NT2/D1 (cell line): ENCODE data around the gene PLXNA2.

ENCODE experiments used
- DNase-seq: peaks from one replicate; pipeline ENCODE4 v3.0.0-alpha.2; 2011; ENCODE audit warnings: low read depth, low spot score
- H3K27me3 ChIP-seq: 2 replicates; pipeline ENCODE4 v1.6.0; 2011; ENCODE audit warnings: mild to moderate bottlenecking; ENCODE audit not compliant: insufficient read length, insufficient read depth
- H3K36me3 ChIP-seq: 2 replicates; pipeline ENCODE4 v1.6.1; 2011; ENCODE audit warnings: mild to moderate bottlenecking, low read length, mixed read lengths; ENCODE audit not compliant: insufficient read depth, insufficient read length
- H3K4me1 ChIP-seq: 2 replicates; pipeline ENCODE4 v1.5.1; 2011; ENCODE audit not compliant: insufficient read depth, insufficient read length
- H3K4me3 ChIP-seq: 2 replicates; pipeline ENCODE4 v1.5.1; 2011; ENCODE audit warnings: low read depth; ENCODE audit not compliant: insufficient read length
- H3K9ac ChIP-seq: 2 replicates; pipeline ENCODE4 v1.6.0; 2011; ENCODE audit warnings: low read depth; ENCODE audit not compliant: insufficient read length
- H3K9me3 ChIP-seq: 2 replicates; pipeline ENCODE4 v1.5.1; 2011; ENCODE audit warnings: mild to moderate bottlenecking, low read length; ENCODE audit not compliant: insufficient read depth
- SUZ12 ChIP-seq: IDR thresholded peaks from 2 replicates; pipeline ENCODE4 v1.6.1; 2011; ENCODE audit not compliant: insufficient read length, insufficient read depth; ENCODE audit errors: extremely low read depth
- YY1 ChIP-seq: IDR thresholded peaks from 2 replicates; pipeline ENCODE4 v1.6.1; 2011; ENCODE audit not compliant: insufficient read length, insufficient read depth
- ZNF274 ChIP-seq: IDR thresholded peaks from 2 replicates; pipeline ENCODE4 v1.6.1; 2011; ENCODE audit warnings: mild to moderate bottlenecking, low read depth, low read length

PLXNA2 gene

GRCh38 chr1:208245185-208245705 is 1.1 kb upstream of the PLXNA2 start:
- Histone ChIP-seq H3K27me3 (peaks cover 42% of the 10 kb centered on the region), H3K9me3 (no peaks in the 10 kb centered on the region), H3K4me3 (no peak overlapping the region), H3K9ac (peak overlapping the region; percentile 4), H3K36me3 (peaks cover 2% of the 10 kb centered on the region), H3K4me1 (peaks cover 9% of the 10 kb centered on the region)
- TF ChIP-seq YY1 (no peak), ZNF274 (no peak), SUZ12 (no peak)
- DNase-seq, result peak; percentile 90

- H3K9me3 ChIP-seq, result no peaks in the 10 kb centered on the region
- DNase-seq, result no peak
- H3K9ac ChIP-seq, result peak overlapping the region; percentile 85
- peaks cover 9% of the 10 kb centered on the region for H3K4me1 ChIP-seq
- H3K4me3 ChIP-seq, result peak overlapping the region; percentile 69
- H3K27me3 ChIP-seq, result peaks cover 42% of the 10 kb centered on the region
- H3K36me3 ChIP-seq, result peaks cover 2% of the 10 kb centered on the region
- peak; percentile 47 for TF ChIP-seq SUZ12
- TF ChIP-seq ZNF274, result no peak
- no peak for TF ChIP-seq YY1
Observed at GRCh38 chr1:208243527-208243966, 637 bp downstream of the PLXNA2 start.

- Histone ChIP-seq H3K4me1 (peaks cover 6% of the 10 kb centered on the region), H3K27me3 (peaks cover 42% of the 10 kb centered on the region), H3K9ac (peak overlapping the region; percentile 85), H3K36me3 (peaks cover 2% of the 10 kb centered on the region), H3K4me3 (peak overlapping the region; percentile 69), H3K9me3 (no peaks in the 10 kb centered on the region)
- DNase-seq, result no peak
- no peak for TF ChIP-seq YY1
- TF ChIP-seq SUZ12, result no peak
- no peak for TF ChIP-seq ZNF274
Observed at GRCh38 chr1:208242941-208243526, 1.1 kb downstream of the PLXNA2 start.

GRCh38 chr1:208242146-208242545 is 2.0 kb downstream of the PLXNA2 start:
- Histone ChIP-seq H3K9me3 (no peaks in the 10 kb centered on the region), H3K9ac (no peak overlapping the region), H3K4me3 (no peak overlapping the region), H3K36me3 (peaks cover 2% of the 10 kb centered on the region), H3K4me1 (no peaks in the 10 kb centered on the region), H3K27me3 (peaks cover 42% of the 10 kb centered on the region)
- no peak for DNase-seq
- TF ChIP-seq YY1 (no peak), SUZ12 (no peak), ZNF274 (no peak)

- H3K9me3 ChIP-seq, result no peaks in the 10 kb centered on the region
- H3K4me1 ChIP-seq, result peaks cover under 1% of the 10 kb centered on the region
- no peak for DNase-seq
- no peak overlapping the region for H3K9ac ChIP-seq
- H3K27me3 ChIP-seq, result peaks cover 42% of the 10 kb centered on the region
- H3K4me3 ChIP-seq, result no peak overlapping the region
- H3K36me3 ChIP-seq, result peaks cover 2% of the 10 kb centered on the region
- no peak for TF ChIP-seq ZNF274
- TF ChIP-seq YY1, result no peak
Observed at GRCh38 chr1:208241512-208241911, 2.7 kb downstream of the PLXNA2 start.

GRCh38 chr1:208240662-208241355 is 3.4 kb downstream of the PLXNA2 start:
- H3K27me3 ChIP-seq, result peaks cover 42% of the 10 kb centered on the region
- no peak for DNase-seq
- TF ChIP-seq YY1 (no peak), ZNF274 (no peak), SUZ12 (no peak)
- H3K36me3 ChIP-seq, result peaks cover 2% of the 10 kb centered on the region
- no peak overlapping the region for H3K9ac ChIP-seq
- no peak overlapping the region for H3K4me3 ChIP-seq
- H3K4me1 ChIP-seq, result peaks cover 5% of the 10 kb centered on the region
- H3K9me3 ChIP-seq, result no peaks in the 10 kb centered on the region
